Natural killer cell (primary cell): ENCODE data around the gene DOK3. TPM values are rescaled to one million over a fixed set of nuclear protein-coding genes. Genes with fewer than 3 reads are reported as not detected.

ENCODE experiments used
- ATAC-seq, 3 donors: fragments of 150-1000 bp in 2 of 3; fragments of 200-7000 bp in 1 of 3; cut with Tn5 transposase; 1 replicate in 1 of 3; 2 replicates in 2 of 3; pipeline ENCODE4 v1.10.0; 2021; ENCODE audit warnings: mild to moderate bottlenecking in 2 of 3, moderate library complexity in 2 of 3
- DNase-seq, 2 donors: peaks; one replicate each; pipeline versions ENCODE4 v3.0.0 to v3.0.0-alpha.2; 2013 to 2021; ENCODE audit warnings: mixed read lengths in 1 of 2
- H3K27ac ChIP-seq: one replicate; pipeline ENCODE4 v1.5.1; 2013; ENCODE audit warnings: mild to moderate bottlenecking, low read length
- H3K27me3 ChIP-seq: one replicate; pipeline ENCODE4 v1.6.1; 2013; ENCODE audit warnings: low read length; ENCODE audit not compliant: control insufficient read depth, insufficient read depth
- H3K36me3 ChIP-seq: one replicate; pipeline ENCODE4 v1.6.1; 2013; ENCODE audit warnings: low read length; ENCODE audit not compliant: control insufficient read depth, insufficient read depth
- H3K4me1 ChIP-seq: one replicate; pipeline ENCODE4 v1.6.1; 2013; ENCODE audit warnings: low read length; ENCODE audit not compliant: control insufficient read depth, insufficient read depth
- H3K4me3 ChIP-seq: one replicate; pipeline ENCODE4 v1.5.1; 2013; ENCODE audit warnings: low read length
- H3K9me3 ChIP-seq: one replicate; pipeline ENCODE4 v1.6.1; 2013; ENCODE audit warnings: low read length; ENCODE audit not compliant: control insufficient read depth, insufficient read depth
- H3K27ac Mint-ChIP-seq, 2 donors: one replicate each; pipeline ENCODE4 v1.8.0; 2022; ENCODE audit warnings: mild to moderate bottlenecking in 2 of 2, mixed read lengths in 2 of 2, moderate library complexity in 1 of 2
- H3K27me3 Mint-ChIP-seq, 2 donors: one replicate each; pipeline ENCODE4 v1.8.0; 2022; ENCODE audit warnings: low read depth in 2 of 2, mixed read lengths in 2 of 2
- H3K36me3 Mint-ChIP-seq: one replicate; pipeline ENCODE4 v1.8.0; 2022; ENCODE audit warnings: mixed read lengths
- H3K4me1 Mint-ChIP-seq, 2 donors: one replicate each; pipeline ENCODE4 v1.8.0; 2022; ENCODE audit warnings: mixed read lengths in 2 of 2
- H3K4me3 Mint-ChIP-seq: one replicate; pipeline ENCODE4 v1.8.0; 2022; ENCODE audit warnings: mild to moderate bottlenecking, moderate library complexity, mixed read lengths
- H3K9me3 Mint-ChIP-seq, 2 donors: one replicate each; pipeline ENCODE4 v1.8.0; 2022; ENCODE audit warnings: mixed read lengths in 2 of 2
- WGBS: methylation state at CpG from one replicate; pipeline ENCODE4 v1.1.7; 2013; ENCODE audit warnings: missing lambda C conversion rate; ENCODE audit not compliant: insufficient coverage; 5-methylcytosine and 5-hydroxymethylcytosine counted together
- intact Hi-C: fragments of 100-400 bp; cut with micrococcal nuclease; formaldehyde crosslinking; loops from one replicate; pipeline ENCODE4 v1.14.2; 2022
- total RNA-seq, 4 donors: library from RNA; stranded (reverse); fragments of 120-200 nt in 1 of 4; gene quantifications; one replicate each; pipeline versions ENCODE4 v1.2.3 to v1.2.4, GENCODE V29; 2013 to 2022
- TF ChIP-seq, protein P1 (sequence below): fragments of 200-600 bp; IDR thresholded peaks from one replicate; pipeline ENCODE4 v1.8.0; 2022; ENCODE audit warnings: antibody characterized with exemption

DOK3 gene
- total RNA-seq, 3 donors from 2014 or later (not counting 1 experiment from before 2014, with no cell fraction given) = 3.5 to 19.8 (median 9.1) TPM

DNA sequence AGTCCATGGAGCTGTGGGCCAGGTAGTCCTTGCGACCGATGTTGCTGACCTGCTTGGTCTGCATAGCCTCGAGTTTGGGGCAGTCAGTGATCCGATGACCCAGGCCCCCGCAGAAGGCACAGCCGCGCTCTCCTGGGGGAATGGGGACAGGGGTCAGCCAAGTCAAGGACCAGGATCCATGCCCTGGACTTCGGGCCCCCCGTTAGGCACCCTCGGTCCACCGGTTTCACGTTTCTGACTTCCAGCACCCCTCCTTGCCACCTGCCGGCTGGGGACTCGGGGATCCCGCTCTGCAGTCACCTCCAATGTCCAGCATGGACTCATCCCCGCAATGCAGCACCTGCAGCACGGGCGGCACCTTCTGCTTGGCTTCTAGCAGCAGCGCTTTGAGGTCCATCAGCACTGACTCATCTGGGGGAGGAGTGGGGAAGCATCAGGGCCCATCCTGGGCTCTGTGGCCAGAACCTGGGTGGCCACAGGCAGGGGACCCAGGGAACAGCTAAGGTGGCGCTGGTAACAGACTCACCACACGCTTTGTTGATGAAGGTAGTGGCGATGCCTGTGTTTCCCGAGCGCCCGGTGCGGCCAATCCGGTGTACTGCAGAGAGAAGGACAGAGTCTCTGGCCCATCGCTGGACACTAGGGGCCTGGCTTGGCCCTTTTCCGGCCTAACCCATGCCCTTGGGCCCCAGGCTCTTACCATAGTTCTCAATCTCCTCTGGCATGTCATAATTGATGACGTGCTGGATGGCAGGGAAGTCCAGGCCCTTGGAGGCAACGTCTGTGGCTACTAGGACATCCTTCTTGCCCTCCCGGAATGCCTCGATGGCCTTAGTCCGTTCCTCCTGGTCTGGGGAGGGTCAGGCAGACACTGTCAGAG, 2.4 kb upstream of the DOK3 start:
- Histone ChIP-seq H3K4me1 (peaks cover 52% of the 10 kb centered on the region), H3K9me3 (no peaks in the 10 kb centered on the region), H3K4me3 (no peak overlapping the region), H3K36me3 (peaks cover 44% of the 10 kb centered on the region), H3K27ac (no peak overlapping the region), H3K27me3 (no peaks in the 10 kb centered on the region)
- TF ChIP-seq, protein P1, sequence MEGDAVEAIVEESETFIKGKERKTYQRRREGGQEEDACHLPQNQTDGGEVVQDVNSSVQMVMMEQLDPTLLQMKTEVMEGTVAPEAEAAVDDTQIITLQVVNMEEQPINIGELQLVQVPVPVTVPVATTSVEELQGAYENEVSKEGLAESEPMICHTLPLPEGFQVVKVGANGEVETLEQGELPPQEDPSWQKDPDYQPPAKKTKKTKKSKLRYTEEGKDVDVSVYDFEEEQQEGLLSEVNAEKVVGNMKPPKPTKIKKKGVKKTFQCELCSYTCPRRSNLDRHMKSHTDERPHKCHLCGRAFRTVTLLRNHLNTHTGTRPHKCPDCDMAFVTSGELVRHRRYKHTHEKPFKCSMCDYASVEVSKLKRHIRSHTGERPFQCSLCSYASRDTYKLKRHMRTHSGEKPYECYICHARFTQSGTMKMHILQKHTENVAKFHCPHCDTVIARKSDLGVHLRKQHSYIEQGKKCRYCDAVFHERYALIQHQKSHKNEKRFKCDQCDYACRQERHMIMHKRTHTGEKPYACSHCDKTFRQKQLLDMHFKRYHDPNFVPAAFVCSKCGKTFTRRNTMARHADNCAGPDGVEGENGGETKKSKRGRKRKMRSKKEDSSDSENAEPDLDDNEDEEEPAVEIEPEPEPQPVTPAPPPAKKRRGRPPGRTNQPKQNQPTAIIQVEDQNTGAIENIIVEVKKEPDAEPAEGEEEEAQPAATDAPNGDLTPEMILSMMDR = no peak
- Mint-ChIP-seq H3K27ac (no peak overlapping the region), H3K27me3 (peaks cover 0 to 6% of the 10 kb centered on the region in 2 donors), H3K4me1 (peaks cover 27 to 44% of the 10 kb centered on the region in 2 donors), H3K36me3 (no peaks in the 10 kb centered on the region), H3K9me3 (no peaks in the 10 kb centered on the region), H3K4me3 (no peak overlapping the region)
- intact Hi-C loops = no loop called here
- ATAC-seq (no peak), DNase-seq (no peak)
- 97% methylated on average over 34 of the region's 34 CpGs for WGBS

DNA sequence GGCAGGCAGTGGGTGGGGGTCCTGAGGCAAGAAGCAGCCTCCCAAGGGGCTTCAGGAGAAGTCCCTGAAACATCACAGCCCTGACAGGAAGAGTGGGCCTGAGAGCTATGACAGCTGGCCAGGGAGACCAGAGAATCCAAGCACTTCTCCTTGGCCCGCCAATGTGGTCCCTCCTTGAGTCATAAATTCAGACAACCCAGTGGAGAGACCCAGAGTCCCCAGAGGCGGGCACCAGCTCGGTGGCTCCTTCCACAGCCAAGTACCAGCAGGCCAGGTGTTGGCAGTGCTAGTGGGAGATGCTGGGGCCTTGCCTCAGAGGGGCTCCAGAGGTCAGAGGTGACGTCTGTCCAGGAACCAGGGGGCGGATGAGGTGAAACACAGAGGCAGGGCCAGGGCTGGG, 1.6 kb upstream of the DOK3 start:
- H3K36me3 ChIP-seq = peaks cover 44% of the 10 kb centered on the region
- DNase-seq (no peak), ATAC-seq (no peak)
- H3K4me3 Mint-ChIP-seq = no peak overlapping the region
- H3K27ac Mint-ChIP-seq = no peak overlapping the region
- H3K27ac ChIP-seq = peak overlapping the region; percentile 81
- H3K4me1 ChIP-seq = peaks cover 50% of the 10 kb centered on the region
- H3K4me3 ChIP-seq = no peak overlapping the region
- no peaks in the 10 kb centered on the region for H3K27me3 ChIP-seq
- WGBS = 82% methylated on average over 5 of the region's 5 CpGs
- peaks cover 0 to 6% of the 10 kb centered on the region in 2 donors for H3K27me3 Mint-ChIP-seq
- H3K36me3 Mint-ChIP-seq = no peaks in the 10 kb centered on the region
- H3K9me3 ChIP-seq = no peaks in the 10 kb centered on the region
- H3K9me3 Mint-ChIP-seq = no peaks in the 10 kb centered on the region
- TF ChIP-seq, protein P1 = no peak
- H3K4me1 Mint-ChIP-seq = peaks cover 19 to 35% of the 10 kb centered on the region in 2 donors
- intact Hi-C loops = no loop called here

DNA sequence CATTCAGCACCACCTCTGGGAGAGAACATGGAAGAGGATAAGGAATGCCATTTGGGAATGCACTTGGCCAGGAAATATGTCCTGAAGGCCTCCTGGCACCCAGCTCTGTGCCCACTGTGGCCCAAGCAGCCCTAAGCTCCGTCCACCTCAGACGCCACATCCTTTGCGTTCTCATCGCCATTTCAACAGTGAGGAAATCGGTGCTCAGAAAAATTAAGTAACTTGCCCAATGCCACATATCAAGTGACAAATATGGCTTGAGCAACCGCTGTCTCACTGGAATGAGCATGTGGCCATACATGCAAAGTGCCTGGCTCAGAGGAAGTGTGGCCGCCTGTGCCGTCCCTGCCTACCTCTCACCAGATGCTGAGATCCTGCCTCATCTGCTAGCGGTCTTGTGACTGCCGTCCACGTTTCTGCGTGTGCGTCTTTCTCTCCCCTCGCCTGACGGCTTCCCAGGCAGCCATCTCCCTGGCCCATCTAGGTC, 984 bp upstream of the DOK3 start:
- Mint-ChIP-seq H3K36me3 (no peaks in the 10 kb centered on the region), H3K4me3 (no peak overlapping the region), H3K4me1 (peaks cover 13 to 29% of the 10 kb centered on the region in 2 donors), H3K27me3 (peaks cover 0 to 6% of the 10 kb centered on the region in 2 donors), H3K9me3 (no peaks in the 10 kb centered on the region), H3K27ac (peak overlapping the region in 1 of 2 donors; percentile 14)
- TF ChIP-seq, protein P1 = no peak
- ATAC-seq (peak in 2 of 3 donors; percentile 45 to 79), DNase-seq (no peak)
- intact Hi-C loops = no loop called here
- Histone ChIP-seq H3K27ac (peak overlapping the region; percentile 81), H3K4me1 (peaks cover 44% of the 10 kb centered on the region), H3K36me3 (peaks cover 43% of the 10 kb centered on the region), H3K27me3 (no peaks in the 10 kb centered on the region), H3K9me3 (no peaks in the 10 kb centered on the region), H3K4me3 (no peak overlapping the region)
- WGBS = 71% methylated on average over 15 of the region's 15 CpGs
